HCT116 (cell line): ENCODE data around the gene TAGLN3. TPM values are rescaled to one million over a fixed set of nuclear protein-coding genes. Genes with fewer than 3 reads are reported as not detected.

Source experiments
- ATAC-seq: fragments of 200-7000 bp; cut with Tn5 transposase; 2 replicates; pipeline ENCODE4 v1.9.1; 2020; ENCODE audit warnings: mild to moderate bottlenecking, moderate library complexity
- BruUV-seq: library from RNA; stranded (reverse); fragments of 400-500 nt; replicated peaks from 2 replicates; lab custom pipeline; 2021; lab: Mats Ljungman, UMichigan
- CTCF ChIA-PET: fragments of 300-600 bp; sonication (Branson Sonifier 250); formaldehyde crosslinking; loops from one replicate; lab custom pipeline; 2021; ENCODE audit warnings: antibody characterized with exemption; lab: Charles Lee
- POLR2A ChIA-PET: fragments of 300-600, 350-600 bp; sonication (Branson Sonifier 250); formaldehyde crosslinking; loops from one replicate; lab custom pipeline; 2021; ENCODE audit warnings: antibody characterized with exemption; lab: Charles Lee
- RAD21 ChIA-PET, 2 experiments: fragments of 300-600 bp; sonication (Branson Sonifier 250); formaldehyde crosslinking; loops; one replicate each; lab custom pipeline; 2023; ENCODE audit warnings: low total read pairs in 2 of 2; ENCODE audit not compliant: uncharacterized antibody in 2 of 2, unreplicated experiment in 2 of 2, low non-redundant PET in 1 of 2; lab: Charles Lee
- DNase-seq: peaks from one replicate; pipeline ENCODE4 v3.0.0-alpha.2; 2010; ENCODE audit warnings: low read depth, low spot score
- H2AFZ ChIP-seq: fragments of 200-600 bp; shearing (Covaris generic), sonication (generic); 2 replicates; pipeline ENCODE4 v1.6.1; 2017; ENCODE audit warnings: low read depth, mixed run types, mixed read lengths, antibody characterized with exemption, low read length; ENCODE audit not compliant: poor library complexity, severe bottlenecking
- H3K27ac ChIP-seq: 2 replicates; pipeline ENCODE4 v1.5.1; 2012; ENCODE audit warnings: low read depth, low read length
- H3K27me3 ChIP-seq: fragments of 200-600 bp; sonication (generic); 2 replicates; pipeline ENCODE4 v1.6.1; 2016; ENCODE audit warnings: mixed run types, low read length, mixed read lengths; ENCODE audit not compliant: insufficient read depth
- H3K36me3 ChIP-seq, 2 experiments: fragments of 200-500 bp in 1 of 2; fragments of 200-600 bp in 1 of 2; sonication (Bioruptor generic) in 1 of 2; sonication (generic) in 1 of 2; 2 replicates each; pipeline versions ENCODE4 v1.5.1 to v1.6.1; 2014 to 2016; ENCODE audit warnings: low read length in 2 of 2, inconsistent platforms in 1 of 2, mixed read lengths in 1 of 2, mixed run types in 1 of 2; ENCODE audit not compliant: insufficient read depth in 2 of 2, control insufficient read depth in 1 of 2
- H3K4me1 ChIP-seq, 2 experiments: fragments of 200-600 bp in 1 of 2; sonication (generic) in 1 of 2; 2 replicates each; pipeline versions ENCODE4 v1.5.1 to v1.6.1; 2012 to 2017; ENCODE audit warnings: low read length in 2 of 2, inconsistent platforms in 1 of 2, mild to moderate bottlenecking in 1 of 2, mixed read lengths in 1 of 2, mixed run types in 1 of 2, moderate library complexity in 1 of 2; ENCODE audit not compliant: insufficient read depth in 2 of 2, control insufficient read depth in 1 of 2
- H3K4me2 ChIP-seq: fragments of 200-600 bp; sonication (generic); 2 replicates; pipeline ENCODE4 v1.6.1; 2017; ENCODE audit warnings: mixed run types, low read length, mixed read lengths
- H3K4me3 ChIP-seq, 2 experiments: fragments of 200-600 bp in 1 of 2; sonication (generic) in 1 of 2; replicated peaks in 1 of 2; 2 replicates each; pipeline ENCODE4 v1.5.1; 2011 to 2016; ENCODE audit warnings: low read length in 2 of 2, control low read depth in 1 of 2, low read depth in 1 of 2, mild to moderate bottlenecking in 1 of 2, mixed read lengths in 1 of 2, mixed run types in 1 of 2
- H3K79me2 ChIP-seq: fragments of 200-600 bp; sonication (generic); 2 replicates; pipeline ENCODE4 v1.6.1; 2017; ENCODE audit warnings: mild to moderate bottlenecking, mixed run types, low read length, moderate library complexity, mixed read lengths; ENCODE audit not compliant: insufficient read depth
- H3K9ac ChIP-seq: fragments of 200-600 bp; sonication (generic); 2 replicates; pipeline ENCODE4 v1.6.1; 2016; ENCODE audit warnings: low read length, mixed read lengths
- H3K9me2 ChIP-seq: fragments of 200-600 bp; sonication (generic), shearing (Covaris generic); 2 replicates; pipeline ENCODE4 v1.6.1; 2017; ENCODE audit warnings: mixed run types, mild to moderate bottlenecking, moderate library complexity; ENCODE audit not compliant: insufficient read depth
- H3K9me3 ChIP-seq, 2 experiments: fragments of 200-500 bp in 1 of 2; fragments of 200-600 bp in 1 of 2; sonication (Bioruptor generic) in 1 of 2; sonication (generic) in 1 of 2; 2 replicates each; pipeline ENCODE4 v1.6.1; 2014 to 2017; ENCODE audit warnings: low read length in 2 of 2, mixed read lengths in 2 of 2, inconsistent platforms in 1 of 2, low read depth in 1 of 2, mild to moderate bottlenecking in 1 of 2, mixed run types in 1 of 2, moderate library complexity in 1 of 2; ENCODE audit not compliant: control insufficient read depth in 1 of 2, insufficient read depth in 1 of 2
- H4K20me1 ChIP-seq: fragments of 200-600 bp; sonication (generic), shearing (Covaris generic); 2 replicates; pipeline ENCODE4 v1.6.1; 2017; ENCODE audit warnings: mixed run types, mild to moderate bottlenecking, moderate library complexity; ENCODE audit not compliant: insufficient read depth
- ATF3 ChIP-seq: IDR thresholded peaks from 2 replicates; pipeline ENCODE4 v1.6.1; 2012
- CBX3 ChIP-seq: IDR thresholded peaks from 2 replicates; pipeline ENCODE4 v1.6.1; 2012; ENCODE audit warnings: low read depth
- EZH2 ChIP-seq: fragments of 200-600 bp; sonication (generic); IDR thresholded peaks from 2 replicates; pipeline ENCODE4 v1.6.1; 2017; ENCODE audit warnings: antibody characterized with exemption, mixed run types
- FOSL1 ChIP-seq: IDR thresholded peaks from 2 replicates; pipeline ENCODE4 v1.6.1; 2012; ENCODE audit warnings: low read depth
- REST ChIP-seq: IDR thresholded peaks from 2 replicates; pipeline ENCODE4 v1.6.1; 2012; ENCODE audit warnings: low read depth
- ZFX ChIP-seq: fragments of 450-650 bp; IDR thresholded peaks from 2 replicates; pipeline ENCODE4 v1.6.1; 2017
- intact Hi-C: fragments of 100-400 bp; cut with micrococcal nuclease; formaldehyde crosslinking; loops from 2 replicates; pipeline ENCODE4 v1.10.0; 2022
- total RNA-seq: library from RNA; stranded (reverse); gene quantifications from one replicate; pipeline ENCODE4 v1.2.1, GENCODE V29; 2021; ENCODE audit not compliant: unreplicated experiment

TAGLN3 gene
- total RNA-seq, 1 experiment from 2014 or later = 0.64 TPM

GRCh38 chr3:112013058-112013783 lies 14.5 kb downstream of the TAGLN3 start (continued):
- TF ChIP-seq REST = no peak
- no peak for TF ChIP-seq FOSL1
- no peak for TF ChIP-seq ATF3

- peak overlapping the region; percentile 99 for H2AFZ ChIP-seq
- intact Hi-C loops = loop anchor here (1.0 kb wide), 2 partner anchors 24 to 46 kb away; no protein-coding TSS in a partner anchor
- TF ChIP-seq EZH2 = no peak
- no peak for TF ChIP-seq ZFX
- 0 out of 2 replicates have a peak, but pooled peaks have one; percentile 2 for TF ChIP-seq CBX3
- TF ChIP-seq, all 23 proteins: peak for 1
- ATAC-seq (peak; percentile 53), DNase-seq (no peak)
- RAD21 ChIA-PET = interaction anchor here (1.0 to 2.1 kb wide), 15 partner anchors 24 to 345 kb away, joined by 3 to 10 read pairs (median 5); partner anchors contain the start of gene ABHD10 (in 1 of the 2)
- Histone ChIP-seq H4K20me1 (no peaks in the 10 kb centered on the region), H3K27ac (no peak overlapping the region), H3K4me2 (peak overlapping the region; percentile 35), H3K4me1 (peaks cover 0 to 14% of the 10 kb centered on the region in 2 experiments; a peak in 2 of 4 replicates), H3K9me3 (no peaks in the 10 kb centered on the region), H3K27me3 (no peaks in the 10 kb centered on the region), H3K4me3 (no peak overlapping the region), H3K9me2 (no peaks in the 10 kb centered on the region), H3K9ac (no peak overlapping the region), H3K79me2 (no peaks in the 10 kb centered on the region), H3K36me3 (no peaks in the 10 kb centered on the region; a peak in 1 of 4 replicates)
- CTCF ChIA-PET = interaction anchor here (0.6 to 5.1 kb wide), 50 partner anchors 11 to 988 kb away, joined by 3 to 109 read pairs (median 5); partner anchors contain the start of genes ABHD10 and TAGLN3
- POLR2A ChIA-PET = interaction anchor here (0.7 to 2.1 kb wide), 9 partner anchors 11 to 96 kb away, joined by 3 to 31 read pairs (median 4); partner anchors contain the start of gene ABHD10
- BruUV-seq = no TSS peak
Observed at GRCh38 chr3:112013784-112014143, 15.0 kb downstream of the TAGLN3 start.
